HG03159 (cell line): ENCODE data around the gene CCR7.

Experiments
- ATAC-seq: cut with Tn5 transposase; IDR thresholded peaks from one replicate; pipeline ENCODE4 v1.9.1; 2021; ENCODE audit warnings: mild to moderate bottlenecking, moderate library complexity; ENCODE audit not compliant: unreplicated experiment

CCR7 gene

GRCh38 chr17:40538936-40539705, 26.2 kb downstream of the CCR7 start:
- no peak for ATAC-seq

DNA sequence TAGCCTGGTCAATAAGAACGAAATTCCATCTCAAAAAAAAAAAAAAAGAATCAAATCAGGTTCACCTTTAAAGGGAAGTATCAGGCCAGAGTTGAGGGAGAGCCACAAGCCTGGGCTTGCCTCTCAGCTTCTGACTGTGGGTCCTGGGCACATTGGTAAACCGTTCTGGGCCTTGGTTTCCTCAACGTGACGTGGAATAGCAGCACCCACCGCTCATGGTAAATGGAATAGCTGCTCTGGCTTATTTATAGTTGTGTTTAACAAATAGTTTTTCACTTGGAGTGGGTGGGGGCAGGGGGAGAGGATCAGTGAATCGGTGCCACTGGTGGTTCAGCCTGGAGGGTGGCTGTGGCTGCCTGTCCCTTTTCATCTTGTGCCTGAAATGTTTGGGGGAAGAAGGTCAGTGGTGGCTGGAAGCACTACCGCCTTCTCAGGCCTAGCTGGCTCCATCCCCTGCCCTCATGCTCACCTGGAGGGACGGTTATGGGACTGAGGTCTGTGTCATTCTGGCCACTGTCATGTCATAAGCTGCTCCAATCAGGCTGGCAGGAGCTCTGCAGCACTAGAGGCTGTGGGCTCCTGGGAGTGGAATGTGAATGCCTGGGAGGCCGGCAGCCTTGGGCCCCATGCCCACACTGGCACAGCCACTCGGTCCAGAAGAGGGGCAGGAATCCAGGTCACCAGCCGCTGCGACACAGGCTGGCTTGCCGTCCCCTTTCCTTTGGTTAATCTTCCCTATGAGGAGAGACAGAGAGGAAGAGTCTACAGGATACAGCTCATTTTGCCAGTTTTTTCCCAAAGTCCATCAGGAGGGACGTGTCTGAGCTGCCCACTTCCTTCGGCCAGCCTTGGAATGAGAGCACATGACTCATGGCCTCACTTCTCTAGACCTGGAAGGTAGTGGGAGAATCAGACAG, 27.0 kb downstream of the CCR7 start:
- ATAC-seq, result no peak

GRCh38 chr17:40536295-40537171, 28.7 kb downstream of the CCR7 start:
- ATAC-seq, result no peak

GRCh38 chr17:40535924-40536294, 29.4 kb downstream of the CCR7 start:
- no peak for ATAC-seq

DNA sequence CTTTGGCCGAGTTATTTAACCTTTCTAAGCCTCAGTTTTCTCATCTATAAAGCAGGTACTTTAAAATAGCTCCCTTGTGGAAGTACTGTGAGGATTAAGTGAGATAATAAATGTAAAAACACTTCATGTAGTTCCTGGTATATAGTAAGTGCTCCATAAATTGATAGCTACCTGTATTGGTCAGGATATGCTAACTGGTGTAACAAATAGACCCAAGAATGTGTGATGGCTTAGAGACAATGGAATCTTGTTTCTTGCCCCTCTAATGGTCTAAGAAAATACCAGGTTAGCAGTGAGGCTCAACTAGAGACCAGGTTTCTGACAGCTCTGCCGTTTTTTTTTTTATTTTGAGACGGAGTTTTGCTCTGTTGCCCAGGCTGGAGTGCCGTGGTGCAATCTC, 29.8 kb downstream of the CCR7 start:
- ATAC-seq, result no peak

GRCh38 chr17:40534371-40535189, 30.7 kb downstream of the CCR7 start:
- no peak for ATAC-seq

DNA sequence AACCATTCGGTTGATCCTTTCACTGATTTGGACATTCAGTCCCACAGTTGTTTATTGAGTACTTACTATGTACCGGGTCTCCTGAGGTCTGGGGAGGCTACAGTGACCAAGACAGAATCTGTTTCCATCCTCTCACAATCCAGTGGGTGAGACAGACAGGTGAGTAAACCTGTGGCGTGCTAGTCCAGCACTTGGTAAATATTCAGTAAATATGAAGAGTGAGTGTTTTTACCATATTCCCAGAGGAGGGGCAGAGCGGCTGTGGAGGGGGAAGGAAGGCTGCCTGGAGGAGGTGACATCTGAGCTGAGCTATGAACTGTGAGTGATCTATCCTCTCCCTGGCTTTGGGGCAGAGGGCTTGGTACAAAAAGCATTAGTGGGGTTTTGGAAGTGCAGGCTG, 31.4 kb downstream of the CCR7 start:
- ATAC-seq, result no peak

DNA sequence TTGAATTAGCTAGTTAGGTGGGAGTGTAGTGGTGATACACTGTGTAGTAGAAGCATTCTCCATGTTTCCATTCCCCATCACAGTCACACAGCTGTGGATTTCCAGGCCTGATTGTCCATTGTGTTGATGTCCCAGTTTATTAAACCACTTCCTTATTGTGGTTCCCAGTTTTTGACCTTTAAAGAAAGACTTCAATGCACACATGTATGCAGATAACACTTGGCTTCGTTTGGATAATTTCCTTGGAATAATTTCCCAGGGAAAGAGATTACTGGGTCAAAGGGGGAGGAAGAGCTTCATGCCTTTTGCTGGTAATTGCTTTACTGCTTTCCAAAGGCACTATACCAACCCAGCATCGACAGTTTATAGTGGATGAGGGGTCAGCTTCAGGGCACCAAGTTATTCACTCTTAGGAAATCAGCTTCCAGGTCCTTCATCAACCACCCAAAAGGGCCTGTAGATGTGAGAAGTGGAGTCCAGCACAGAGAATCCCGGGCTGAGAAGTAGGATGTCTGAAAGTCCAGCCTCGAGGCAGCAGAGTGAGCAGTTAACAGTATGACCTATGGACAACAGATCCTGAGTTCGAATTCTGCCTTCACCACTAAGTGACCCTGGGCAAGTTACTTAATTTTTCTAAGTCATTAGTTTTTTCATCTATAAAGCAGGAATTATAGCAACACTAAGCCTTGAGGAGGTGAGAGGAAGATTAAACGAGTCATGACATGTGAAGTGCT, 32.6 kb downstream of the CCR7 start:
- no peak for ATAC-seq

GRCh38 chr17:40531051-40531991, 34.0 kb downstream of the CCR7 start:
- ATAC-seq, result no peak

- ATAC-seq, result no peak
Observed at GRCh38 chr17:40530531-40530994, 34.7 kb downstream of the CCR7 start.

DNA sequence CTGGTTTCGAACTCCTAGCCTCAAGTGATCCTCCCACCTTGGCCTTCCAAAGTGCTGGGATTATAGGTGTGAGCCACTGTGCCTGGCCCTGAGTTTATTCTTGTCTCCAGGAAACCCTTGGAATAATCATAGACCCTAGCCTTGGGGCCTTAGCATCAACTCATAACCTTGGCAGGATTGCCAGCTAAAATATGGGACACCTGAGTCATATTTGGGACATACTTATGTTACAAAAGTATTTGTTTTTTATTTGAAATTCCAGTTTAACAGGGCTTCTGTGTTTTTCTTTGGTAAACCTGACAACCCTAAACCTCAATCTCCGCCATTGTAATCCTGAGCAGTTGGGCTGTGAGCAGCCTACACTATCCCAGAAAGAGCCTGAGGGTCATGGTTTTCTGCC, 35.3 kb downstream of the CCR7 start:
- no peak for ATAC-seq

- no peak for ATAC-seq
Observed at GRCh38 chr17:40528692-40529417, 36.4 kb downstream of the CCR7 start.

DNA sequence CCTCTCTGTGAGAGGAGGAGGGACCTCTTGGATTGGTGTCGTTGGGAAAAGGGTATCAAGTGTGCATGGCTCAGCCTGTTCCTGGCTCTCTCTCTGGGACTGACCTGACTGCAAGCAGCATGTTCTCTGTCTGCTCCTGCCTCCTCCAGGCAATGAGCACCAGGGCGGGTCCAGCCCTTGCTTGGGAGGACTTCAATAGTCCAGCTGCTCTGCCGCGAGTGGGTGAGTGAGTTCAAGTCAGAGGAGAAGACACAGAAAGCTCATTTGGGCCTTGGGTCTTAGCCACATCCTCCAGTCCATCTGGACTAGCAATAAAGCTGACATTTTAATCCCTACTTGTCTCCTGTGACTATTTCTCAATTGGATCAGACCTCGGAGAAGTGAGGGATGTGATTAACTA, 38.6 kb downstream of the CCR7 start:
- ATAC-seq, result no peak

DNA sequence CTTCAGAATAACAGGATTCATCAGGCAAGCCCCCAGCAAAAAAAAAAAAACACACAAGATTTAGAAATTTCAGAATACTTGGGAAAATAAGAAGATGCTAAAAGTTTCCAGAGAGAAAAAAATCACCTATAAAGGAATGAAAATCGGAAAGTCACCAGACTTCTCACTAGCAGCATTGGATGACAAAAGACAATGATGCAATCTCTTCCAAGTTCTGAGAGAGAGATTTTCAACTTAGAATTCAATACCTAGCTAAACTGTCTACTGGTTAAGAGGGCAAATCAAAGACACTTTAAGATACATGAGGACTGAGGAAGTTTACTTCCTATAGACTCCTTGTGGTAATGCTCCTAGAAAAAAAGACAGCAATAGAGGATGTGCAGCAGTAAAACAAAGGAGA, 40.0 kb downstream of the CCR7 start:
- no peak for ATAC-seq

- ATAC-seq, result no peak
Observed at GRCh38 chr17:40524243-40524965, 40.9 kb downstream of the CCR7 start.

DNA sequence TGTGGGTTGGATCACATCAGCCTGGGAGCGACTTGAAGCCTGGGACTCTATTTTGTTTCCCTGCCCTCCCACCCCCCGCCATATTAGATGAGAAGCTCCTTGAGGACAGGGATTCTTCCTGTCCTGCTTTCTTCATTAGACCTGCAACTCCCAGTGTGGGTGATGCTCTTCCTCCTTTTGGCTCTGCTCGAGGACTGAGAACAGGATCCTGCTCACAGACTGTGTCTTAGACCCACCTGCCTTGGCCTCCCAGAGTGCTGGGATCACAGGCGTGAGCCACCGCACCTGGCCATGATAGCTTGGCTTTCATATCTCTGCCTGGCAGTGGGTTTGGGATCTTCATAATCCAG, 42.3 kb downstream of the CCR7 start:
- ATAC-seq, result no peak

GRCh38 chr17:40522250-40522960, 42.9 kb downstream of the CCR7 start:
- ATAC-seq, result no peak
